Measurements from ENCODE around the gene ZDHHC8.

ZDHHC8 gene

GRCh38 chr22:20131597-20131858, at the start of gene ZDHHC8:
Gene ZDHHC8, plus strand, starts transcription at chr22:20131804. Its CDS starts 144 bp downstream, at chr22:20131948.
- DNase-seq (ENCODE audit: low read depth) = peak; percentile 49
- TF ChIP-seq MYC (IDR thresholded peaks at IDR 0.05; ENCODE audit: low read depth, low read length) (no peak), POLR2A (IDR thresholded peaks at IDR 0.05; ENCODE audit: extremely low read depth, insufficient read length) (no peak), MAX (IDR thresholded peaks at IDR 0.05; ENCODE audit: low read depth, low read length) (no peak), CTCF (IDR thresholded peaks at IDR 0.05; ENCODE audit: low read depth, low read length) (no peak)

GRCh38 chr22:20083157-20083890, 48.3 kb upstream of the ZDHHC8 start:
- peak overlapping the region; percentile 28 for H3K4me3 ChIP-seq (ENCODE audit: low read depth, low read length)
- TF ChIP-seq POLR2A (IDR thresholded peaks at IDR 0.05; ENCODE audit: extremely low read depth, insufficient read length) (no peak), MYC (IDR thresholded peaks at IDR 0.05; ENCODE audit: low read depth, low read length) (no peak), CTCF (IDR thresholded peaks at IDR 0.05; ENCODE audit: low read depth, low read length) (no peak), MAX (IDR thresholded peaks at IDR 0.05; ENCODE audit: low read depth, low read length) (no peak)
- no peak for DNase-seq (ENCODE audit: low read depth)

More at GRCh38 chr22:20131597-20131858, at the start of gene ZDHHC8:
- peak within 1 kb of the TSS; percentile 55 for H3K4me3 ChIP-seq (ENCODE audit: low read depth, low read length)

- no peak overlapping the region for H3K4me3 ChIP-seq (ENCODE audit: low read depth, low read length)
- no peak for TF ChIP-seq MYC (IDR thresholded peaks at IDR 0.05; ENCODE audit: low read depth, low read length)
- no peak for TF ChIP-seq POLR2A (IDR thresholded peaks at IDR 0.05; ENCODE audit: extremely low read depth, insufficient read length)
- no peak for TF ChIP-seq MAX (IDR thresholded peaks at IDR 0.05; ENCODE audit: low read depth, low read length)
- no peak for TF ChIP-seq CTCF (IDR thresholded peaks at IDR 0.05; ENCODE audit: low read depth, low read length)
- DNase-seq (ENCODE audit: low read depth) = no peak
These were observed 47.6 kb upstream of the ZDHHC8 start for GRCh38 chr22:20083891-20084546.

GRCh38 chr22:20084547-20085413, 46.8 kb upstream of the ZDHHC8 start:
- TF ChIP-seq CTCF (IDR thresholded peaks at IDR 0.05; ENCODE audit: low read depth, low read length) (peak; percentile 38), POLR2A (IDR thresholded peaks at IDR 0.05; ENCODE audit: extremely low read depth, insufficient read length) (no peak), MAX (IDR thresholded peaks at IDR 0.05; ENCODE audit: low read depth, low read length) (peak; percentile 64), MYC (IDR thresholded peaks at IDR 0.05; ENCODE audit: low read depth, low read length) (peak; percentile 47; the same call in 1 of the 2 replicates)
- no peak overlapping the region for H3K4me3 ChIP-seq (ENCODE audit: low read depth, low read length)
- DNase-seq (ENCODE audit: low read depth) = peak; percentile 45

GRCh38 chr22:20085651-20086050, 46.0 kb upstream of the ZDHHC8 start:
- TF ChIP-seq POLR2A (IDR thresholded peaks at IDR 0.05; ENCODE audit: extremely low read depth, insufficient read length) (no peak), CTCF (IDR thresholded peaks at IDR 0.05; ENCODE audit: low read depth, low read length) (no peak), MYC (IDR thresholded peaks at IDR 0.05; ENCODE audit: low read depth, low read length) (no peak), MAX (IDR thresholded peaks at IDR 0.05; ENCODE audit: low read depth, low read length) (no peak)
- H3K4me3 ChIP-seq (ENCODE audit: low read depth, low read length) = no peak overlapping the region
- no peak for DNase-seq (ENCODE audit: low read depth)
